ENCODE data around the gene UST.
"Not testable (repeated sequence)": the region's sequence is repeated elsewhere in the genome, so short reads cannot be mapped to it uniquely, and the experiment has no call there.

The UST gene

DNA sequence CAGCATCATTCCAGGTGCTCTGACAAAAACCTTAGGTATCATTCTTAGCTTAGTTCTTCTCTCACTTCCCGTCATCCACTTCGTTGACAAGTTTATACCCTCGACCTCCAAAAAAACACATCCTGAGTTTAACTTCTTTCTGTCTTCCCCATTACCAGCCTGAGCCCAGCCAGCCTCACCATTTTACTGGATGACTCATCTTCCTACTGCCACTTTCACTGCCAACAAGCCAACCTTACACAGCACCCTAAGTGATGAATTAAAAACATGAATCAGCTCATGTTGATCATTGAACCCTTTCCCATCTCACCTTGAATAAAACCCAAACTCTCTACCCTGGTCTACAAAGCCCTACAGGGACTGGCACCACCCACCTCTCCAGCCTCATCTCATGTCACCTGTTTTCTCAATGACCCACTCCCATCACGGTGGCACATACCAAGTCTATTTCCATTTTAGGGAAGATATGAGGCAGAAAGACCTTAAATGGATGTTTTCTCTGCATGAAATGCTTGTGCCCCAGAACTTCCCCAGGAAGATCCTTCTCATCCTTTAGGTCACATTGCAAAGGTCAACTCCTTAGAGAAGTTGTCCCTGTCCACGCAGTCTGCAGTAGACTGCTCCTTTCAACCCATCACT lies 9.9 kb upstream of the UST start:
- no peak for DNase-seq

DNA sequence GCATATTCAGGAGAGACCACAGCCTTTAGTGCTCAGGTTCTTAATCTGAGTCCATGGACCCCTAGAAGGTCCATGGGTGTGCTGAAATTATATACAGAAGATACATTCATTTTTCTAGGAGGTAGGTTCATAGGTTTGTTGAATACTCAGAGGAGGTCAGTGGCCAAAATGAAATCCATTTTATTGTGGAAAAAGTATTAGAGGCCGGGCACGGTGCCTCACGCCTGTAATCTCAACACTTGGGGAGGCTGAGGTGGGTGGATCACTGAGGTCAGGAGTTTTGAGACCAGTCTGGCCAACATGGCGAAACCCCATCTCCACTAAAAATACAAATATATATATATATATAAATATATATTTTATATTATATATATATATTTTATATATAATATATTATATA lies 9.0 kb upstream of the UST start:
- DNase-seq = no peak

DNA sequence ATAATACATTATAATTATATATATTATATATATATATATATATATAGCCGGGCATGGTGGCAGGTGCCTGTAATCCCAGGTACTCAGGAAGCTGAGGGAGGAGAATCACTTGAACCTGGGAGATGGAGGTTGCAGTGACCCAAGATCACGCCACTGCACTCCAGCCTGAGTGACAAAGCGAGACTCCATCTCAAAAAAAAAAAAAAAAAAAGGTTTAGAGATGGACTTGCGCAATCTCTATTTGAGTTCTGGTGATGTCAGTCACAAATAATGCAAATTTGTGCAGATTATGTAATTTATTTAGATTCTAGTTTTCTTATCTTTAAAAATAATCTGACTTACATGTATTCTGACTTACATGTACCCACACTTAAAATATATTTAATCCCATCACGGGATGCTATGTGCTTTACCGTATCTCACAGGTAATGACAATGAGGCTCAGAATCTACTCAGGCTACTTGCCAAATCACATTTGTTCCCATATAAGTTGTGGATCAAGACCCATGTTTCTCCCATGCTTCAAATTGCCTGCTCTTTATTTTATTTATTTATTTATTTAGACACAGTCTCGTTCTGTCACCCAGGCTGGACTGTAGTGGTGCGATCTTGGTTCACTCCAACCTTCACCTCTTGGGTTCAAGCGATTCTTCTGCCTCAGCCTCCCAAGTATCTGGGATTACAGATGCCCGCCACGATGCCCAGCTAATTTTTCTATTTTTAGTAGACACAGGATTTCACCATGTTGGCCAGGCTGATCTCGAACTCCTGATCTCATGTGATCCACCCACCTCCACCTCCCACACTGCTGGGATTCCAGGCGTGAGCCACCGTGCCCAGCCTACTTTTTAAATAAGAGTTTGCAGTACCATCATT lies 7.6 kb upstream of the UST start:
- DNase-seq = no peak

DNA sequence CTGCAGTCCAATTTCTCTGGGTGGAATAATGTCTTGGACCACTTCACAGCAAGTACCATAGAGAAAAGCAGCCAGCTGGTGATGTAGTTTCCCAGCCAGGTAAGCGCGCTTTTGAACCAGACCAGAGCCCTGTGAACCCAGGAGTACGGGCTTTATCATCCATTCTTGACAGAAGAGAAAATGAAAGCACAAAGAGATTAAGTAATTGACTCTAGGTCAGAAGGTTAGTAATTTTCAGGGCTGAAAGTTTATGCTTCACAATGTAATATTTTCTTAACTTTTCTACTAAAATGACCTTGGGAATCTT lies 7.1 kb upstream of the UST start:
- no peak for DNase-seq

DNA sequence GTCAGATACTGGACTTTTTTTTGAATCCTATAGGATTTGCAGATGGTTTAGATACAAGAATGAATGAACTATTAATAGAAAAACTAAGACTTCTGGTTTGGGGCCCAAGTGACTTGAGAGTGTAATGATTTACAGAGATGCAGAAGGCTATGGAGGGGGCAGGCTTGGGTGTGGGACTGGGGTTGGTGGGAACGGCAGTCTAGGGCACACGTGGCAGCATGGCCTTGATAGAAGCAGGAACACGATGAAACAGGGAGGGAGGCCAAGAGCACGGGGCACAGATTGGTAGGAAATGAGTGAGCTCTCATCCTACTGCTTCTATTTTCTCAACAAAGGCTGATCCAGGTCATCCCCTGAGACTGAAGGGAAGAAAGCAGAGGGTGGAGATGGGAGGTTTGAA lies 3.4 kb upstream of the UST start:
- DNase-seq = no peak

DNA sequence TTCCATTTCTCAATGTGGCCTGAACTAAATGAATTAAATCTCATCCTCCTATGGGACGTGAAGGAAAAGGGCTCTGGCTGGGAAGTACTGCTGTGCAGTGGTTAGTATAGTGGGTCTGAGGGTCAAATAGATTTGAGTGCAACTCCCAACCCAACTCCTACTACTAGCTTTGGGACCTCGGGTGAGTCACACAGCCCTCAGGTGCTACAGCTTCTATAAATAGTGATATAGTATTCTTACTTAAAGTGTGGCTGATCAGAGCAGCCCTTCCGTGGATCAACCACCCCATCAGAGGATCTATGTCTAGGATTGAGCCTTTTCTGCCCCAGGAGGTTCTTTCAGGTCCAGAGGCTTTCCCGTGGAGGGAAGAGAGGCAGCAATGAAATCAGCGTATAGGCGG lies 904 bp upstream of the UST start:
- DNase-seq = no peak

DNA sequence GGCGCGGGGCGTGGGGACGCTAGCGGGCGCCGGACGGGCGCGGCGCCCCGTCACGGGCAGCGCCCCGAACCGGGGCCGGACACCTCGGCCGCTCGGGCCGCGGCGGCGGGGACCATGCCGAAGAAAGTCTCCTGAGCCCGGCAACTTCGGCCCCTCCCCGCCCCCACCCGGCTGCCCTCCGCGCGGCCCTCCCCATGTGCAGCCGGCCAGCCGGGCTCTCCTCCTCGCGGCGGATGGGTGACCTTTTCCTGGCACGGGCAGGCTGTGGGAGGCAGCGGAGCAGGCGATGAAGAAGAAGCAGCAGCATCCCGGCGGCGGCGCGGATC lies 278 bp downstream of the UST start:
- no peak for DNase-seq

DNA sequence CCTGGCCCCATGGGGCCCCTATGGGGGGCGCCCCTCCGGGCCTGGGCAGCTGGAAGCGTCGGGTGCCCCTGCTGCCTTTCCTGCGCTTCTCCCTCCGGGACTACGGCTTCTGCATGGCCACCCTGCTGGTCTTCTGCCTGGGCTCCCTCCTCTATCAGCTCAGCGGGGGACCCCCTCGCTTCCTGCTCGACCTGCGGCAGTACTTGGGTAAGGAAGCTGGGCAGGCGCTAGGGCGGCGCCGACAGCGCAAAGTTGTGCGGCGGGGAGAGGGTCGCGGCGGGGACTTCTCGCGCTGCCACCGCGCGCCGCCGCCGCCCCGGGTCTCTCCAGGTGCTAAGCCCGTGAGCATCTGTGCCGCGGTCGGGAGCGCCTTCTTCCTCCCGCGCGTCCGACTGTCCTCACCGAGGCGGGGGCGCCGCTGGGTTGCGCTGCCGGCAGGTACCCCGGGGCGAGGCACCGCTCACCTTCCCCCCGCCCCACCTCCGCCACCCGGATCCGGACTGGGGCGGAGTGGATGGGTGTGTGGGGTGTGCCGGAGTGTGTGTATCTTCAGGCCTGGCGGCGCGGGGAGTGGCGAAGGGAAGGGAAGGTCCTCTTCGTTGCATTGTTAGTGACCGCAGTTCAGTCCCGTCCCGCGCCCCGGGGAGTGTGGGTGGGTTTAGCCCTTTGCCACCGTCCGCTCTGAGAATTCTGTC lies 788 bp downstream of the UST start:
- DNase-seq = peak in 2 of 4 experiments; percentile 31 to 35

DNA sequence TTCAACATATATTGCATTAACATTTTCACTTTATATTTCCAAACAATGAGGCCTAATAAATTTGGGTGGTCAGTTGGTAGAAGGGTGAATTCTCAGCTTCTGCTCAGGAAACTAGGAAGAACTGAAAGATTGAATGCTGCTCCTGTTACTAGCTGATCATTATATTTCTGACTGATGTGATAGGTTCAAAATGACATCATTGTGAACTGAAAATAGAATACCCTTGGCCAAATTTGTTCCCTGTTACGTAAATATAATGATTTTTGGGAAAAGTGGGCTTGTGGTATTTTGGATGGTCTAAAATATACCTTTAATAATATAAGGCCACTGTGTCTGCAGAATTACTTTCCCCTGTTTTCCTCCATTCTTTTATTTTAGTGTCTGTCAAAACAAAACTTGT lies 2.8 kb downstream of the UST start:
- DNase-seq = no peak

DNA sequence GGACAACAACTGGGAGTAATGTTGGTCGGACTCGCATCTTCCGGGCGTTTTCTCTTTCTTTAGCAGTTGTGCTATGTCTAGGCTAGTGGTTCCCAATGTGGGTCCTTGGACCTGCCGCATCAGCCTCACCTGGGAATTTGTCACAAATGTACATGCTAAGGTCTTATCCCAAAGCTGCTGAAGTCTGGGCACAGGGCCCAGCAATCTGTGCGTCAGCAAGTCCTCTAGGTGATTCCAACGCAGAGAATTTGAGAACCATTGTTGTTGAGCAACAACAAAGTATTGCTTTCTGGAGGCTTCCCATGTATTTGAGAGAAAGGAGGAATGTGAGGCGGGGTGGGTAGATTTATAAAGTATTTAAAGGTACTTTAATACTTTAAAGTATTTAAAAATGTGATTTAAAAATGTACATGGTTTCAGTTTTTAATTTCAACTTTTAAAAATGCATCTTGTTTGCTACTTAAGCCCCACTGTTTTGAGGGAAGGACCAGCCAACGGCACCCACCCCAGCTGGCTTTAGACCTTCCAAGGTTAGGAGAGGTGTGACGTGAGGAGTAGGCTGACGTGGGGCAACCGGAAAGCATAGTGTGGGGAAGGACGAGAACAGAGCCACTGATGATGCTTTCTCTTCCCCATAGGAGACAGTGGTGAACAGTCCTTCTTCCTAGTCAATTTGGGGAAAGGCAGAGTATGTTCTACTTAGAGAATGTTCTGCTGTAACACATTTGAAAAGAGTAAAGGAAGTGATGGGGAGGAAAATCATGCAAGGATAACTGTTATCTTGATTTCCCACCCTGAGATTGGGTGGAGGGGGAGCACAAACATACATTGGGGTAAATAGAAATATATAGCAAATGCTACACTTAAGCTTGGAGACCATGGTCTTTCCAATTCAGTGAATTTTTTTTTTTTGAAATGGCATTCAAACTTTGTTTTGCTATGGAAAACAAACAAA lies 4.3 kb downstream of the UST start:
- no peak for DNase-seq

DNA sequence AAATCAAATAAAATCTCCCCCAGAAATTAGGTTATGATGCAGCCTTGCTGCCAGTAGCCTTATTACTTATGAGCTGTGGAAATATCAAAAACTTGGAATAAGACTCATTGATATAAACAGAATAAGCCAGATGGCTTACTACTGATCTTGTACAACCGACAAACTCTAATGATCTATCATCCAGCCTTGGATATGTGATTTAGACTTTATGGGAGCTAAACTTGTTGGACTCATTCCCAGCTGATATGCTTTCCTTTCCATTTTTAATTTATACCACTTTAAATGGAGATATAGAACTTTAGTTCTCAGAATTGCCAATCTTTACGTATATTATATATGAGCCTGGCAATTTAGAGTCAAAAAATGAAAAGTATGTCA lies 5.0 kb downstream of the UST start:
- no peak for DNase-seq

DNA sequence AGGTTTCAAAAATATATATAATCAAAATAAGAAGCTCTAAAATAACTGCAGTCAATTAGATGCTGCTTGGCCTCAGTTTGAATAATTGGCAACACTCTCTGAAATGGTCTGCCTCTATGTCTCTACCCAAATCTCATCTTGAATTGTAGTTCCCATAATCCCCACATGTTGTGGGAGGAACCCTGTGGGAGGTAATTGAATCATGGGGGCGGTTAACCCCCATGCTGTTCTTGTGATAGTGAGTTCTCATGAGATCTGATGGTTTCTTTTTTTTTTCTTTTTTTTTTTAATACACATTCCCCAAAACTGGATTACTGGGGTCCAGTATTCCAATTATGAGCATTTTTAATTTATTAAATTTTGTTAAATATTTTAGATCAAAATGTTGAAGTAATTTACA lies 8.5 kb downstream of the UST start:
- not testable (repeated sequence) for DNase-seq

DNA sequence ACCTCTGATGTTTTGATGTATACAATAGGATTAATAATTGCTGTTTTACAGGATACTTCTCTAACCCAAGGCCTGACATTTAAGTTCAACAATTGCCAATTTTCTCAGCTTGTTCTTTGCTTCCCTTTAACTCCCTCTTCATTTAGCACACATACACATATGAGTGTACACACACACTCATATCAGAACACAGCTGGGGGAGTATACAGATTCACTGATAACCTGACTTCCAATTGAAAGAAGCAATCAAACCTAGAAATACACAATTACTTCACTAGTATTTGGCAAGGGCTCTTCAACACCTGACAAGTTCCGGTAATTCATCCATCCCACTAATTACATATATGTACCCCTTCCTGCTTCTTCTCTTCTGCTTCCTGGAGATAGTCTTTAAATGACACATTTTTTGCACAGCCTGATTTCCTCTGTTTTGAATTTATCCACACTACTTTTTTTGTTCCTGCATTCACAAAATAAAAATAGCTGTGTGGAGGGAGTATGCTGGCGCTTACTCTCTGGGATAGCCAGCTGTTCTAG lies 11.2 kb downstream of the UST start:
- DNase-seq = no peak

DNA sequence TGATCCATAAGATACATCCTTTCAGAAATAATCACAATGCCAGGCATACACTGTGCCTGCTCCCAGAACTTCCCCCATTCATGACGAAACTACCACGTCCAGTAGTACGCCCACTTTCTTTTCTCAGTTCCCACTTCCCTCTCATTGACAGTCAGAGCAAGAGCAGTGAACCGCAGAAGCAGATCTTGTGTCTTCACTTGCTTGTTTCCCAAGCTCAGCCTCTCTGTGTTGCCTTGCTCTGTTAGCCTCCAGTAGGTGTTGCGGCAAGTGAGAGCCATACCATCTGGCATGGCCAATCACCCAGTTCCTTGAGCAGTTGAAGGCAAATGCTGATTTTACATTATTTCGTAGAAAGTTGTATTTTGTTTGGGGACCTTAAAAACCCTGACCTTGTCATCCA lies 11.7 kb downstream of the UST start:
- no peak for DNase-seq

DNA sequence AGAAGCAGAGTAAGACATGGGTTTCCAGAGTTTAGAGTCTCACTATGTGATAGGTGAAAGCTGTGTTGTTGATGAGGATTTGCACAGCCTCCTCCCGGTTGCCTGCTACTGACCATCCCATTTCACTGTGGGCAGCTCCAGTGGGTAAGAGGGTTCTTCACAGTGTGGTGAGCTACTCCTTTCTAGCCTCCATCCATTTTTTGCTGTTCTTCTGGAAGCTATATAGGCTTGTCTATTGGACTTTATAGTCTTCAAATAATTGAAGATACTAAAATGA lies 13.4 kb downstream of the UST start:
- no peak for DNase-seq

DNA sequence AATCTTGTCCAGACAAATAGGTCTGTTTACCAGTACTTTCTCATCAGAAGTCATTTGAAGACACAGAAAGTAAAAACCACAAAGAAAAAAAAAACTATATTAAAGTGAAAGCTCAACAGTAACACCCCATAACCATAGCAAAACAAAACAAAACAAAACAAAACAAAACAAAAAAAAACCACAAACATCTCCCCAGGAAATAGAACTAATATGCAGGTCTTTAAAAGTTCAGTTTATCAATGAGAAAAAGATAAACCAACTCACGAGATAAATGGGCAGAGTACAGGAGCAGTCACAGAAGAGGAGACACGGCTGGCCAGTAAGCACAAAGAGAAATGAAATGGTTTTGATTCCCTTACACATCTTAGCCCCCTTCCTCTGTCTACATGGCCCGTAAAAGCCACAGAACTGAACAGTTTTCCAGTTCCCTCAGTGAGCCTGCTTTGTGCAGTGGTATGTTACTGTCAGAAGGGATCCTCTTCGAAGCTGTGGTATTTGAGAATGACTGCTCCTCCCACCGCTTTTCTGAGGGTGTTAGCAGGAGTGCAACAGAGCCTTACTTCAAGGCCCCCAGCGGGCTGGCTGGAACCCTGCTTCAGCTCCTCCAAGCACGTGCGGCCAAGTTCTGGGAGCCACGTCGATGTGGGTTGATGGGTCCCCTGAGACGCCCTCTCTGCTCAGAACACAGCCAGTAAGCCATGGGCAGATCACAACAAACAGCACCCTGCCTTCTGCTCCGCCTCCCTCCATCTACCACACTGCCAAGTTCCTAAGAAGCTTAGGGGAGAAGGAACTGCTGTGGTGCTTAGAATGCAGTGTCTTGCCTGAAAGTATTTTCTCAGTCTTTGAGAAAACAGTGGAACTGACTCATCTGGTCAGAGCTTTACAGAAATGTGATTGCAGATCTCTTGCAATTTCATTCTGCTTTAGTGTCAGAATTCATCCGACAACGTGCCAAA lies 14.0 kb downstream of the UST start:
- no peak for DNase-seq

DNA sequence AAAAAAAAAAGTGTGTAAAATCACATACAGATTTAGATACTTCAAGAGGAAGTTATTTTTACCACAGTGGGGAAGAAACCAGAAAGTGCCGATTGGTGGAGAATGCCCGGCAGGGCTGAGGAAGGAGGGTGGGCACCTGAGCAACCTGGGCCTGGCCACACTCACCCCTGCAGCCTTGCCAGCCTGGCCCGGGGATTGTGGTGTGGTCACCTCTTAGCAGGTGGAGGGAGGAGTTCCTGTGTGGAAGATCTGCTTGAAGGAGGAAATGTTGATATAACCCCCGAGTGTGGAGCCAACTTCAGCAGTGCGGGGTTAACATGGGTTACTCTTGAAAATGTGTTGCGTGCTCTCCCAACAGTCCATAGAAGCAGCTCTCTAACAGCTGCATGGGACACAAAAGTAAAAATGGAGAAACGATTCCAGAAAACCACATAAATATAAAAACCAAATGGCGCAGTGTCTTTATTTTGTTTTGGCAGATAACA lies 14.7 kb downstream of the UST start:
- no peak for DNase-seq

DNA sequence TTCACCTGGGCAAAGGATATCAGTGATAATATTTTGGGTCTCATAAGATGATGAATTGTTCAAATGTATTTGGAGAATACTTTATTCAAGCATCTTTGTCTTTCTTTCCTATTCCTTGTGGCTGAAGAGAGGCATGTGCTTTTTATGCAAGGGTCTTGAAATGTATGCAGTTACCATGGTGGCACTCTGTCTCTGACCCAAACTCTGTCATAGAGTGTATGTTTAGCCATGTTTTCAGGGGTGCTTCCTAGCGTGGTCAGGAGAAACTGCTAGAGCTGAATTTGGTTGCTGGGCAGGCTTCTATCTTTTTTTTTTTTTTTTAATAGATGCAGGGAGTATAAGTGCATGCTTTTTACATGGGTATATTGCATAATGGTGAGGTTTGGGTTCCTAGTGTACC lies 15.4 kb downstream of the UST start:
- no peak for DNase-seq

DNA sequence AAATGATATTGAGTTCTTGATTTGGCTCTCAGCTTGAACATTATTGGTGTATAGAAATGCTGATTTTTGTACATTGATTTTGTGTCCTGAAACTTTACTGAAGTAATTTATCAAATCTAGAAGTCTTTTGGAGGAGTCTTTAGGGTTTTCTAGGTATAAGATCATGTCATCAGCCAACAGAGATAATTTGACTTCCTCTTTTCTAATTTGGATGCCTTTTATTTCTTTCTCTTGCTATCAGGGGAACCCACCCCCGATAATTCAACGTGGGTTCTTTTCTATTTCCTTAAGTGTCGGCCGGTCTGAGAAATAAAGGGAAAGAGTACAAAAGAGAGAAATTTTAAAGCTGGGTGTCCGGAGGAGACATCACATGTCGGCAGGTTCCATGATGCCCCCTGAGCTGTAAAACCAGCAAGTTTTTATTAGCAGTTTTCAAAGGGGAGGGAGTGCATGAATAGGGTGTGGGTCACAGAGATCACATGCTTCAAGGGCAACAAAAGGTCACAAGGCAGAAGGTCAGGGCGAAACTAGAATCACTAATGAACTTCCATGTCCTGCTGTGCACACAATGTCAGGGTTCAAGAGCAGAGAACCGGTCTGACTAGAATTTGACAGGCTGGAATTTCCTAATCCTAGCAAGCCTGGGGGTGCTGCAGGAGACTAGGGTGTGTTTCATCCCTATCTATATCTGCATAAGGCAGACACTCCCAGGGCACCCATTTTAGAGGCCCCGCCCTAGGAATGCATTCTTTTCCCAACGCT lies 17.6 kb downstream of the UST start:
- not testable (repeated sequence) for DNase-seq

DNA sequence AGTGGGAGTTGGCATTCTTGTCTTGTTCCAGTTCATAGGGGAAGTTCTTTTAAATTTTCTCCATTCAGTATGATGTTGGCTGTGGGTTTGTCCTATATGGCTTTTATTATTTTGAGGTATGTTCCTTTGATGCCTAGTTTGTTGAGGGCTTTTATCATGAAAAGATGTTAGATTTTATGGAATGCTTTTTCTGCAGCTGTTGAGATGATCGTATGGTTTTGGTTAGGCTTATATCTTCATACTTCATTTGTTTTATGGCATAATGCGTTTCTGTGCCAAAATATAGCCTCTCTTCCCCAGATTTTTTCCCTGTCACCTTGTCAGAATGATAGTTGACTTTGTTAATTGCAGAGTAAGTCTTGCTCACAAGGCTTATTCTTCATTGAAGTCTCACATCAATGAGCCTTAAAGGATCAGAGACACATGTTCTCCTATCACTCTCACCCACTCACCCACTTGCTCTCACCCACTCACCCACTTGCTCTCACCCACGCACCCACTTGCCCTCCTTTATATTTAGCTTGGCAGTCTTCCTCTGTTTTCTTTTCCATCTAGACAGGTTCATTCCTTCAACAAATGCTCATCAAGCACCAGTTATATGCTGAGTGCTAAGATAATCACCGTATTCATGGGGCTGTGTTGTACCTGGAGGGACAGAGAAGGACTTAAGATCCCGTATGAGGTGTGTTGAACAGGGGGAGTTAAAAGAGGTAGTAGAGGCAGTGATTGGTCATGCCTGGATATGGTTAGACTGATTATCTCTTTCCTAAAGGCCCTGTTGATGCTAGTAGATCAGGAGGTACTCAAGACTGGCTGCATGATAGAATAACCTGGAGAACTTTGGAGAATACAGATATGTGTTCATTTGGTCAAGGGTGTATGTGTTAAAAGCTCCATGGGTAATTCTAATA lies 19.3 kb downstream of the UST start:
- DNase-seq = no peak

Measured in activated CD4-positive, CD25-positive, alpha-beta regulatory T cell (primary cell).